Measurements from ENCODE around the gene ACTN1.

- TF ChIP-seq GATA2 (IDR thresholded peaks at IDR 0.05; ENCODE audit: low read depth, low read length) (no peak), GATA3 (IDR thresholded peaks at IDR 0.05; ENCODE audit: low read depth, low read length) (no peak)
Observed at GRCh38 chr14:68931063-68931462, 48.0 kb downstream of the ACTN1 start.

Measured in SH-SY5Y (cell line).